LNCAP (cell line): ENCODE measurements around the gene SLC25A27.

Source experiments
- TF ChIP-seq, protein P1 (sequence below): fragments of 450-650 bp; IDR thresholded peaks from 2 replicates; pipeline ENCODE4 v1.5.1; 2017; ENCODE audit warnings: mild to moderate bottlenecking

The SLC25A27 gene

DNA sequence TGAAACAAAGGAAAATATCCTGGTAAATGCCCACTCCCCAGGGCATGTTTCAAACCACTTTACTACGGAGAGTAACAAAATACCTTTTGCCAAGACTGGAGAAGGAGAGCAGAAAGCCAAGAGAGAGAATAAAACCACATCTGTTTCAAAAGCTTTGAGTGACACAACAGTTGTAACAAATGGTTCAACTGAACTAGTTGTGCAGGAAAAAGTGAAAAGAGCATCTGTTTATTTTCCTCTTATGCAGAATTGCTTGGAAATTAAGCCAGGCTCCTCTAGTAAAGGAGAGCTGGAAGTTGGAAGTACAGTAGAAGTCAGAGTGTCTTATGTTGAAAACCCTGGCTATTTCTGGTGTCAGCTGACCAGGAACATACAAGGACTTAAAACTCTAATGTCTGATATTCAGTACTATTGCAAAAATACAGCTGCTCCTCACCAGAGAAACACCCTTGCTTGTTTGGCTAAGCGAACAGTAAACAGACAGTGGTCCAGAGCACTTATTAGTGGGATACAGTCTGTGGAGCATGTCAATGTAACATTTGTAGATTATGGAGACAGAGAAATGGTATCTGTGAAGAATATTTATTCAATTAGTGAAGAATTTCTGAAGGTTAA lies 37.5 kb downstream of the SLC25A27 start:
- TF ChIP-seq, protein P1, sequence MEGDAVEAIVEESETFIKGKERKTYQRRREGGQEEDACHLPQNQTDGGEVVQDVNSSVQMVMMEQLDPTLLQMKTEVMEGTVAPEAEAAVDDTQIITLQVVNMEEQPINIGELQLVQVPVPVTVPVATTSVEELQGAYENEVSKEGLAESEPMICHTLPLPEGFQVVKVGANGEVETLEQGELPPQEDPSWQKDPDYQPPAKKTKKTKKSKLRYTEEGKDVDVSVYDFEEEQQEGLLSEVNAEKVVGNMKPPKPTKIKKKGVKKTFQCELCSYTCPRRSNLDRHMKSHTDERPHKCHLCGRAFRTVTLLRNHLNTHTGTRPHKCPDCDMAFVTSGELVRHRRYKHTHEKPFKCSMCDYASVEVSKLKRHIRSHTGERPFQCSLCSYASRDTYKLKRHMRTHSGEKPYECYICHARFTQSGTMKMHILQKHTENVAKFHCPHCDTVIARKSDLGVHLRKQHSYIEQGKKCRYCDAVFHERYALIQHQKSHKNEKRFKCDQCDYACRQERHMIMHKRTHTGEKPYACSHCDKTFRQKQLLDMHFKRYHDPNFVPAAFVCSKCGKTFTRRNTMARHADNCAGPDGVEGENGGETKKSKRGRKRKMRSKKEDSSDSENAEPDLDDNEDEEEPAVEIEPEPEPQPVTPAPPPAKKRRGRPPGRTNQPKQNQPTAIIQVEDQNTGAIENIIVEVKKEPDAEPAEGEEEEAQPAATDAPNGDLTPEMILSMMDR = no peak

DNA sequence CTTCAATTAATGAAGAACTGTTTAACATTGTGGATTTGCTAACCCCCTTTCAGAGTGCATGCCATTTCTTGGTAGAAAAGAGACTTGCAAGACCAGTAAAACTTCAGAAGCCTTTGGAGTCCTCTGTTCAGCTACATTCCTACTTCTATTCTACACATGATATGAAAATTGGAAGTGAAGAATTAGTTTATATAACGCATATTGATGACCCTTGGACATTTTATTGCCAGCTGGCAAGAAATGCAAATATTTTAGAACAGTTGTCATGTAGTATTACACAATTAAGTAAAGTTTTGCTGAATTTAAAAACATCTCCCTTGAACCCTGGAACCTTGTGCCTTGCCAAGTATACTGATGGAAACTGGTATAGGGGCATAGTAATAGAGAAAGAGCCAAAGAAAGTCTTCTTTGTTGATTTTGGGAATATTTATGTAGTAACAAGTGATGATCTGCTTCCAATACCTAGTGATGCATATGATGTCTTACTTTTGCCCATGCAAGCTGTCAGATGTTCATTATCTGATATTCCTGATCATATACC lies 38.2 kb downstream of the SLC25A27 start:
- TF ChIP-seq, protein P1 = no peak

DNA sequence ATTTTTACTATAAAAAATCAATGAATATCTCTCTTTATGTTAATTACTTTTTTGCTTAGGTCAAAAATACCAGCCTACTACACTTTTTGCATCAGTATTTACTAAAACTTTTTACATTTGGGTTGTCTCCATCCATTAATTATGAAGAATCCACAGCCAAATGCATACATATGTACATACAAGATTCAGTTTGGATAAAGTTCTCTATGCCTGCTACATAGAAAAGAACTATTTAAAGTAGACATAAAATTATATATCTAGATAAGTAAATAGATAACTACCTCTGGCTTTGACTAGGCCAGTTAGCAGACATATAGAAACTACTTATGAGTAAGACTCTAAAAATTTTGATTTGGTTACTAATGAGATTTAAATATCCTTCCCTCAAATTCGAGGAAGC lies 47.2 kb downstream of the SLC25A27 start:
- TF ChIP-seq, protein P1 = no peak

DNA sequence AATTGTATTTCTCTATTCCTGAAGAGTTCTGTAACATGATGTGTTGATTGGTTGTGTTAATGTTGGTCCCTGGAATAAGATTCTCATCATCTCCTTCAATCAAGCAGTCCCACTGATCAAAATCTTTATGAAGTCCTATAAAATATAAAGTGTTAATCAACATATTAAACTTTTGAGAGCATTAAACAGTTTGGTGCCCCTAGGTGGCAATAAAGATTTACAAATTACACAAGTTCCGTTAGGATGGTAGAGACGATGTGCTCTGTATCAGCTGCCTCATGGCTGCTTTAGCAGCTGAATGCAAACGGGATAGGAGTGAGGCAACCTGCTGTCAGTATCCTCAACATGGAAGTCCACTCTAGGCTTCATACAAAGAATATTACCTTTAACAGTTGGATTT lies 51.8 kb downstream of the SLC25A27 start:
- TF ChIP-seq, protein P1 = peak; percentile 49

DNA sequence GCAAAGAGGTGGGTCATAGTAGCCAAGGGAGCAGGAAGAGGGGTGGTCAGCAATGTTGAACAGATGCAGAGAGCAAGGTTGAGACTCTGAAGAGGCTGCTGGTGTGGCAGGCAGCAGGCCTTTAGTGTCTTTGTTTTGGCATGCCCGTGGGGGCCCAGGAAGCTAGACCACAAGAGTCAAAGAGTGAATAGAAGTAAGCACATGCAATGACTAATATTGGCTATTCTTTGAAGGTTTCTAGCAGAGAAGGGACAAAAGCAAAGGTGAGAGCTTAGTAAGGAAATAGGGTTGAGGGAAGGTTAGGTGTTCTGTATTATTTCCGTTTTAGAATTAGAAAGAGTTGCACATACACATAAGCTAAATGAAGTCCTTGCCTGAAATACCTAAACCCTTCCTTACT lies 53.7 kb downstream of the SLC25A27 start:
- TF ChIP-seq, protein P1 = no peak

DNA sequence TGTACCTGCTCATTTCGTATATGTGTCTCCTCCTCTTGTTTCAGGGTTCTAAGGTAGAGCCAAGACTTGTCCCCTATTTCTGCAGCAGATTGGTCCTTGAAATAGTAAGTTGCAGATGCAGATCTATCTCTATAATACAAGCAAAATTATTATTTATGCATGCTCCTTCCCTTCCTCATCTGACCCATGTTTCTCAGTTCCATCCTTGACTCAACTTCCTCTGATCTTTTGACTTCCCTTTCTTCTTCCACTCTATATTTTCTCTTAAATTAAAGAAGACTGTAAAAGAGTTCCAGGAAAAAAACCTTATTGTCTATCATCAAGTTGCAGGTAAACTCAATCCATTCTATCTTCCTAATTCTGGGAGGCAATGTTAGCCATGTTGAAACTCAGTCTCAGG lies 58.7 kb downstream of the SLC25A27 start:
- TF ChIP-seq, protein P1 = no peak

DNA sequence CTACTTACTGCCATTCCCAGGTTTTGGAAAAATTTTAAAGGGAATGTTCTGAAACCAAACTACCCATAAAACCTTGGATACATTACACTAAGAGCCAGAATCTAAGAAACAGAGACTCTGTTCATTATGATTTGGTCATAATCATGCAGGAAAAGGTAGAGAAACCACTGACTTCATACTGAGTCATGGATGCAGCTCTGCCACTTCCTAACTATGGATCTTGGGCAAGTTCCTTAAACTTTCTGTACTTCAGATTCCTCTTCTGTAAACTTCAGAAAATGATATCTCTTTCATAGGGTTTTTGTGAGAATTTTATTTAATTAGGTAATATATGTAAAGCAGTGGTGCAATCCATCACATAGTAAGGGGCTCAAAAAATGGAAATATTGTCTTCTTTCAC lies 62.4 kb downstream of the SLC25A27 start:
- TF ChIP-seq, protein P1 = no peak

DNA sequence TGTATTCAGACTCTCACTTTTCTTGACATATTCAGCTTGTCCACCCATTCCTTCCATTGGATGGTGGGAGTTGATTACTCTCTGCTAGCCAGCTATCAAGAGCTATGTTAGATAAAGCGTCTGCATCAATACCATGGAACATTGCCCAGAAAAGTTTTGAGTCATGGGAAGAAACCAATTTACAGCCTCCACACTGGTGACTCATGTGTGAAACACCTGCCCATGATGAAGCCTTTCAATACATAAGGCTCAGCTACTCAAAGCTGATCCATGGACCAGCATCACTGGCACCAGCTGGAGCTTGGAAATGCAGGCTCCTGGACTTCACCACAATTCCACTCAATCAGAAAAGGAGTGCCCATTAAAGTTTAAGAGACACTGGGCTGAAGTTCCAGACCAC lies 66.3 kb downstream of the SLC25A27 start:
- TF ChIP-seq, protein P1 = no peak
